GM12892 (cell line): ENCODE results near the gene ATXN7L3.

ENCODE experiments used
- POLR2A ChIP-seq: IDR thresholded peaks from 2 replicates; pipeline ENCODE4 v1.6.1; 2011; ENCODE audit warnings: low read depth, low read length, control low read depth
- POLR2AphosphoS5 ChIP-seq: IDR thresholded peaks from 2 replicates; pipeline ENCODE4 v1.6.1; 2011; ENCODE audit warnings: low read depth, low read length, control low read depth
- TAF1 ChIP-seq: IDR thresholded peaks from 2 replicates; pipeline ENCODE4 v1.6.1; 2011; ENCODE audit warnings: low read depth, mild to moderate bottlenecking, control low read depth, low read length, borderline replicate concordance

DNA sequence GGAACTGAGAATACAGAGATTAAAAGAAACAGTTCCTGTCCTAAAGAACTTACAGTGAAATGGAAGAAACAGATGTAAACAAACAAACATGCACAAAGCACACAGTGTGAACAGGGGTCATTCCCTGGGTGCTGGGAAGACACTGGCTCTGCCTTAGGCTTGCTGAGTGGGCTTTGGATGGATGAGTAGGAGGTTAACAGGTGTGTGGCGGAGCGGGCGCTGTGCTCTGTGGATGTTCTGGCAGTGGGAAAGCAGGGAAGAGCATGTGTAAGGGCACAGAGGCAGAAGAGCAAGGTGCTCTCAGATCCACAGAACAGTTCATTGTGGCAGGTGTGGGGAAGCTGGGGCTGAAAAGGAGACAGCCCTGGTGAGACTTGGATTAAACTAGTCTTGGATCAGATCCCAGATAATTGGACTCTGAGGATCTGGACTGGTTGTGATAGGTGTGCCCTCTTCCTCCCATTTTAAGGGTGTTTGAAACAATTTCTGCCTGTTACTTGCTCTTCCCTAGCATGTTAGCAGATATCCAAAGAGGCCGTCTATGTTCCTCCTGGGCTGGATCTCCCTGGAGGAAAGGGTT is 49.8 kb downstream of the ATXN7L3 start:
- TF ChIP-seq POLR2A (no peak), TAF1 (no peak), POLR2AphosphoS5 (no peak)
